Smooth muscle cell (in vitro differentiated cells): ENCODE measurements around the gene FAM131C. TPM values are rescaled to one million over a fixed set of nuclear protein-coding genes. Genes with fewer than 3 reads are reported as not detected.
"Not testable (repeated sequence)": the region's sequence is repeated elsewhere in the genome, so short reads cannot be mapped to it uniquely, and the experiment has no call there.

ENCODE experiments used
- DNase-seq: peaks from one replicate; lab custom pipeline; 2025; ENCODE audit not compliant: unreplicated experiment; lab: John Stamatoyannopoulos, UW
- H2AFZ ChIP-seq: fragments of 200-600 bp; sonication (generic); 2 replicates; pipeline ENCODE4 v1.6.0; 2016; ENCODE audit warnings: antibody characterized with exemption, low read depth, mild to moderate bottlenecking
- H3F3A ChIP-seq: fragments of 200-600 bp; sonication (generic); 2 replicates; pipeline ENCODE4 v1.6.0; 2017; ENCODE audit warnings: antibody characterized with exemption, low read depth
- H3K27ac ChIP-seq: fragments of 200-600 bp; sonication (generic); 2 replicates; pipeline ENCODE4 v1.5.1; 2016; ENCODE audit warnings: low read depth, mild to moderate bottlenecking
- H3K27me3 ChIP-seq: fragments of 200-600 bp; sonication (generic); 2 replicates; pipeline ENCODE4 v1.6.1; 2016; ENCODE audit warnings: low read depth, mild to moderate bottlenecking
- H3K36me3 ChIP-seq: fragments of 200-600 bp; sonication (generic); 2 replicates; pipeline ENCODE4 v1.5.1; 2016; ENCODE audit warnings: low read depth
- H3K4me1 ChIP-seq: fragments of 200-600 bp; sonication (generic); 2 replicates; pipeline ENCODE4 v1.5.1; 2016; ENCODE audit warnings: low read depth
- H3K4me2 ChIP-seq: fragments of 200-600 bp; sonication (generic); 2 replicates; pipeline ENCODE4 v1.6.0; 2016; ENCODE audit warnings: mild to moderate bottlenecking
- H3K4me3 ChIP-seq: fragments of 200-600 bp; sonication (generic); 2 replicates; pipeline ENCODE4 v1.5.1; 2016; ENCODE audit warnings: mild to moderate bottlenecking
- H3K79me2 ChIP-seq: fragments of 200-600 bp; sonication (generic); 2 replicates; pipeline ENCODE4 v1.6.0; 2016; ENCODE audit warnings: low read depth, mild to moderate bottlenecking
- H3K9ac ChIP-seq: fragments of 200-600 bp; sonication (generic); 2 replicates; pipeline ENCODE4 v1.6.0; 2016; ENCODE audit warnings: low read depth
- H3K9me3 ChIP-seq: fragments of 200-600 bp; sonication (generic); replicated peaks from 2 replicates; pipeline ENCODE4 v1.5.1; 2016; ENCODE audit warnings: low read depth
- H4K20me1 ChIP-seq: fragments of 200-600 bp; sonication (generic); 2 replicates; pipeline ENCODE4 v1.6.0; 2016; ENCODE audit warnings: low read depth
- CTCF ChIP-seq: fragments of 200-600 bp; sonication (generic); IDR thresholded peaks from 2 replicates; pipeline ENCODE4 v1.5.1; 2017; ENCODE audit warnings: borderline replicate concordance, mild to moderate bottlenecking, antibody characterized with exemption; ENCODE audit not compliant: insufficient read depth, poor library complexity, severe bottlenecking
- WGBS: methylation state at CpG from one replicate; pipeline ENCODE4 v1.1.7; 2016; ENCODE audit warnings: low lambda C conversion rate; 5-methylcytosine and 5-hydroxymethylcytosine counted together
- polyA plus RNA-seq: library from polyadenylated mRNA; unstranded; fragments of >200 nt; fragmentation: Nextera tagmentation; extraction: Ambion mirVana; gene quantifications from 2 replicates; pipeline ENCODE4 v1.2.1, GENCODE V29; 2016
- total RNA-seq: library from RNA; depleted of rRNA; stranded (reverse); fragments of >200 nt; gene quantifications from 2 replicates; pipeline ENCODE4 v1.2.3, GENCODE V29; 2014

Gene FAM131C
- total and polyA plus RNA-seq, 2 experiments from 2014 or later: 1.4 to 1.5 TPM

- Histone ChIP-seq H4K20me1 (no peaks in the 10 kb centered on the region), H2AFZ (no peak overlapping the region), H3K4me1 (peaks cover 7% of the 10 kb centered on the region), H3K4me2 (no peak overlapping the region), H3K9ac (no peak overlapping the region), H3K4me3 (no peak overlapping the region), H3K27me3 (no peaks in the 10 kb centered on the region), H3F3A (no peaks in the 10 kb centered on the region), H3K27ac (no peak overlapping the region), H3K9me3 (no peaks in the 10 kb centered on the region), H3K79me2 (no peaks in the 10 kb centered on the region), H3K36me3 (no peaks in the 10 kb centered on the region)
- no peak for DNase-seq
- TF ChIP-seq CTCF: no peak
- WGBS: 90% methylated on average over 19 of the region's 19 CpGs
Measured at GRCh38 chr1:16028237-16029002, 45.0 kb downstream of the FAM131C start.

DNA sequence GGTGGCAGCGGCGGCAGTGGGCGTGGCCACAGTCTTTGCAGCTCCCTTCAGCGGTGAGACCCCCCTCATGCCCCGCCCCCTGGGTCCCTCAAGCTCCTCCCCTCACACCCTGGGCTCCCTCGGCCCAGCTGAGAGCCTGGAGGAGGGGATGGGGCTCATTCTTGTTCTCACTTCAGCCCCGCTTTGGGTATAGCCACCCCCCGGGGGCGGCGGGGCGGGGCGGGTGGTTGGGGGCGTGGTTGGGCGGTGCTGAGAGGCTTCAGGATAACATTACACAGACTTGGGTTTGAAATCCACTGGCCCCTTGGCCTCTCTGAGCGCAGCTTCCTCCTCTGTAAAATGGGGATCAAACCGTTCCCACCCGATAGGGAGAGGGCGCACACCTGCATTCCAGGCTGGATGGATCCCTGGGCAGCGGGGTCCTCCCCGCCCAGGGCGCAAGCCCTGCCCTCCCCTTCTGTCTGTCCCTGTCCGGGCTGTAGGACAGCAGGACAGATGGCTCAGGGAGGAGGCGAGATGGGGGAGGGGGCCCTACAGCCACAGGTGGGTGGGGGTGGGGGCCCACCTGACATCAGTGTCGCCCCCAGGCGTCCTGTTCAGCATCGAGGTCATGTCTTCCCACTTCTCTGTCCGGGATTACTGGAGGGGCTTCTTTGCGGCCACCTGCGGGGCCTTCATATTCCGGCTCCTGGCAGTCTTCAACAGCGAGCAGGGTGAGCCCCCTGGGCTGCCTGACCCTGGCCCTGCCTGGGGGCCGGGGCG is 46.5 kb downstream of the FAM131C start:
- Histone ChIP-seq H3K4me3 (peak overlapping the region; percentile 32), H3K9ac (no peak overlapping the region), H3K27me3 (no peaks in the 10 kb centered on the region), H3K27ac (no peak overlapping the region), H3F3A (no peaks in the 10 kb centered on the region), H3K9me3 (no peaks in the 10 kb centered on the region), H3K36me3 (no peaks in the 10 kb centered on the region), H3K79me2 (no peaks in the 10 kb centered on the region), H3K4me1 (peaks cover 7% of the 10 kb centered on the region), H4K20me1 (no peaks in the 10 kb centered on the region), H3K4me2 (peak overlapping the region; percentile 82), H2AFZ (no peak overlapping the region)
- peak; percentile 35 for DNase-seq
- no peak for TF ChIP-seq CTCF
- 48% methylated on average over 9 of the region's 33 CpGs for WGBS

DNA sequence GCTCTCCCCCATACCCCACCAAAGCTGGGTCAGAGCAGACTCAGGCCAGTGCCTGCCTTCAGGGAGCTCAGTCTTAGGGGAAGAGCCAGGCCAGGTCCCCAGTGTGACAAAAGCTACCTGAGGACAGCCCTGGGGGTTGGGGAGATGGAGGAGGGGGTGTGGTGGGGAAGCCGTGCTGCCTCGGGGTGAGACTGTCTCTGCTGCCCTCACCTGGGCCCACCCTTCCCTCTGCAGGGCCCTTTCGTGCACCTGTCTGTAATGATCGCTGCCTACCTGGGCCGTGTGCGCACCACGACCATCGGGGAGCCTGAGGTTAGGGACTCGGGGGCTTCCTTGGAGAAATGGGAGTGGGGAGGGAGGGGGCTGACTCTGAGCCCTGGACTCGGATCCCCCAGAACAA is 47.1 kb downstream of the FAM131C start:
- H2AFZ ChIP-seq, H4K20me1 ChIP-seq, DNase-seq, H3K4me1 ChIP-seq, H3K79me2 ChIP-seq, H3K27ac ChIP-seq, H3K9me3 ChIP-seq, H3K27me3 ChIP-seq, H3K36me3 ChIP-seq, H3K9ac ChIP-seq, H3F3A ChIP-seq: not testable (repeated sequence)
- peak overlapping the region; percentile 32 for H3K4me3 ChIP-seq
- 31% methylated on average over 8 of the region's 10 CpGs for WGBS
- peak overlapping the region; percentile 82 for H3K4me2 ChIP-seq

DNA sequence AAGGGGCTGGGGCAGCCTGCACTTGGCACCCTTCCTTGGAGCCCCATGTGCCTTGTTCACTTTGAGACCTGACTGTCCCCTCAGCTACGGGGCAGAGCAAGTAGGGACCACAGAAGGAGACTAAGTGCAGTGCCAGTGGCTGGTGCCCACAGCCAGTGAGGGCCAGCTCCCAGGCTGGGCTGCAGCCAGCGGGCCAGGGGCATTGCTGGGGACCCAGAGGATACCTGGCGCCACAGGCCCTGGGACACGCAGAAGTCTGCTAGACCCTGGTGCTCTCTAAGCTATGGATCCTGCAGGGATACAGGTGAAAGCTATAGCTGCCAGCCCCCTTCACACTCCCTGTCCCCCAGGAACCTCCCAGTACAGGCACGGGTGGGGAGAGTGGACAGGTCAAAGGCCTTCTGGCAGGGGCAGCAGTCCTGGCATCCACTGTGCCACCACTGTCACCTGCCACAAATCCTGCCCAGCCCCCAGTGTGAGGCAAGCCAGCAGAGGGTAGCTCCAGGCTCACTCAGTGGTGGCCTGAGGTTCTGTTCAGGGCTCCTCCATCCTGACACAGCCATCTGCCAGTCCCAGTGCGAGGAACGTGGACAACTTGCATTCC is 50.3 kb downstream of the FAM131C start:
- no peak overlapping the region for H3K9ac ChIP-seq
- 81% methylated on average over 7 of the region's 7 CpGs for WGBS
- H3K9me3 ChIP-seq: no peaks in the 10 kb centered on the region

More for the DNA sequence above, 50.3 kb downstream of the FAM131C start:
- Histone ChIP-seq H3K4me2 (no peak overlapping the region), H3K36me3 (no peaks in the 10 kb centered on the region), H3K27ac (no peak overlapping the region), H3K4me3 (no peak overlapping the region), H4K20me1 (no peaks in the 10 kb centered on the region), H3F3A (no peaks in the 10 kb centered on the region), H3K27me3 (no peaks in the 10 kb centered on the region), H3K79me2 (no peaks in the 10 kb centered on the region), H3K4me1 (peaks cover 20% of the 10 kb centered on the region), H2AFZ (no peak overlapping the region)
- no peak for TF ChIP-seq CTCF
- DNase-seq: no peak
